Stimulated activated CD4-positive, alpha-beta T cell treated with anti-CD3 and anti-CD28 coated beads, Interleukin-2, amount 100 ng/mL, for 24 hours (primary cell): ENCODE results near the gene GOLGA6B.
"Not testable (repeated sequence)": the region's sequence is repeated elsewhere in the genome, so short reads cannot be mapped to it uniquely, and the experiment has no call there.

Experiments used
- DNase-seq, 2 donors: peaks; one replicate each; pipeline ENCODE4 v3.0.0-alpha.2; 2020

GOLGA6B gene

GRCh38 chr15:72654397-72654796 is at the start of gene GOLGA6B:
Gene GOLGA6B (plus strand): TSS chr15:72654697. CDS start chr15:72654738, 41 bp downstream.
- not testable (repeated sequence) for DNase-seq

- no peak for DNase-seq
These were observed 49.7 kb upstream of the GOLGA6B start for GRCh38 chr15:72604794-72605193.

- not testable (repeated sequence) for DNase-seq
These were observed 46.4 kb upstream of the GOLGA6B start for GRCh38 chr15:72608084-72608483.

- no peak for DNase-seq
These were observed 44.6 kb upstream of the GOLGA6B start for GRCh38 chr15:72609862-72610261.

- DNase-seq = not testable (repeated sequence)
These were observed 42.2 kb upstream of the GOLGA6B start for GRCh38 chr15:72612324-72612723.

- DNase-seq = no peak
These were observed 39.5 kb upstream of the GOLGA6B start for GRCh38 chr15:72614810-72615532.

- DNase-seq = peak in 1 of 2 donors; percentile 6
These were observed 38.8 kb upstream of the GOLGA6B start for GRCh38 chr15:72615533-72616233.

GRCh38 chr15:72616491-72617210 is 37.8 kb upstream of the GOLGA6B start:
- no peak for DNase-seq

GRCh38 chr15:72623854-72624253 is 30.6 kb upstream of the GOLGA6B start:
- DNase-seq = not testable (repeated sequence)

GRCh38 chr15:72626153-72626552 is 28.3 kb upstream of the GOLGA6B start:
- not testable (repeated sequence) for DNase-seq

- DNase-seq = peak in 1 of 2 donors; percentile 18
These were observed 26.0 kb upstream of the GOLGA6B start for GRCh38 chr15:72628249-72629067.

GRCh38 chr15:72629068-72629570 is 25.4 kb upstream of the GOLGA6B start:
- DNase-seq = not testable (repeated sequence)

- peak; percentile 70 to 77 for DNase-seq
These were observed 17.8 kb upstream of the GOLGA6B start for GRCh38 chr15:72636519-72637282.

GRCh38 chr15:72639759-72640483 is 14.6 kb upstream of the GOLGA6B start:
- DNase-seq = not testable (repeated sequence)

GRCh38 chr15:72642271-72642670 is 12.2 kb upstream of the GOLGA6B start:
- not testable (repeated sequence) for DNase-seq

GRCh38 chr15:72648631-72649253 is 5.8 kb upstream of the GOLGA6B start:
- not testable (repeated sequence) for DNase-seq

- DNase-seq = not testable (repeated sequence)
These were observed 1.5 kb downstream of the GOLGA6B start for GRCh38 chr15:72656014-72656413.

GRCh38 chr15:72661081-72661480 is 6.6 kb downstream of the GOLGA6B start:
- not testable (repeated sequence) for DNase-seq

- not testable (repeated sequence) for DNase-seq
These were observed 9.4 kb downstream of the GOLGA6B start for GRCh38 chr15:72663931-72664330.

GRCh38 chr15:72665706-72666105 is 11.2 kb downstream of the GOLGA6B start:
- DNase-seq = not testable (repeated sequence)
